Measurements from ENCODE around the gene LIN28B.

Gene LIN28B

GRCh38 chr6:104955927-104956730 is 778 bp upstream of the LIN28B start (continued):
- TF ChIP-seq ZBTB1 (tag by site-specific recombination; IDR thresholded peaks at IDR 0.05) (no peak), KLF7 (tag by site-specific recombination; IDR thresholded peaks at IDR 0.05; ENCODE audit: borderline replicate concordance) (no peak), ZBTB26 (tag by site-specific recombination; optimal IDR thresholded peaks at IDR 0.05) (no peak), ZNF302 (tag by site-specific recombination; IDR thresholded peaks at IDR 0.05; ENCODE audit: low read depth) (no peak), ZNF362 (tag by site-specific recombination; IDR thresholded peaks at IDR 0.05) (peak; percentile 72; the same call in 1 of the 2 replicates), GLIS1 (tag by site-specific recombination; IDR thresholded peaks at IDR 0.05) (peak; percentile 68), ELK4 (IDR thresholded peaks at IDR 0.05; ENCODE audit: borderline replicate concordance, low read depth, low read length) (no peak), ZNF146 (tag by site-specific recombination; IDR thresholded peaks at IDR 0.05) (no peak), ZNF23 (tag by site-specific recombination; IDR thresholded peaks at IDR 0.05; ENCODE audit: borderline replicate concordance) (no peak), HOXC10 (CRISPR knock-in tag; IDR thresholded peaks at IDR 0.05) (no peak), ZNF274 (IDR thresholded peaks at IDR 0.05; ENCODE audit: low read length) (no peak), ZNF274 (tag by site-specific recombination; IDR thresholded peaks at IDR 0.05; ENCODE audit: borderline replicate concordance) (no peak), ZSCAN30 (tag by site-specific recombination; IDR thresholded peaks at IDR 0.05) (no peak), ZNF624 (tag by site-specific recombination; IDR thresholded peaks at IDR 0.05) (no peak), ZNF2 (tag by site-specific recombination; IDR thresholded peaks at IDR 0.05) (no peak), ZNF645 (tag by site-specific recombination; IDR thresholded peaks at IDR 0.05) (no peak), ZNF211 (tag by site-specific recombination; IDR thresholded peaks at IDR 0.05; ENCODE audit: low read depth) (no peak), ZNF549 (tag by site-specific recombination; IDR thresholded peaks at IDR 0.05) (no peak), ZNF704 (tag by site-specific recombination; IDR thresholded peaks at IDR 0.05) (no peak), ZNF776 (tag by site-specific recombination; IDR thresholded peaks at IDR 0.05; ENCODE audit: borderline replicate concordance) (no peak), ZNF777 (tag by site-specific recombination; IDR thresholded peaks at IDR 0.05; ENCODE audit: borderline replicate concordance) (no peak), ZNF785 (tag by site-specific recombination; IDR thresholded peaks at IDR 0.05) (no peak), ZBTB11 (tag by site-specific recombination; conservative IDR thresholded peaks at IDR 0.05; ENCODE audit: low read depth) (peak; percentile 7; the same call in 1 of the 2 replicates), ZNF26 (tag by site-specific recombination; IDR thresholded peaks at IDR 0.05) (no peak), GFI1B (tag by site-specific recombination; IDR thresholded peaks at IDR 0.05) (0 out of 2 replicates have a peak, but pooled peaks have one; percentile 46), TRIM28 (IDR thresholded peaks at IDR 0.05; ENCODE audit: borderline replicate concordance, low read length) (no peak)

Measured in HEK293 (cell line).